Measurements from ENCODE around the gene TCEA3. TPM values are rescaled to one million over a fixed set of nuclear protein-coding genes. Genes with fewer than 3 reads are reported as not detected.
"Not testable (repeated sequence)": the region's sequence is repeated elsewhere in the genome, so short reads cannot be mapped to it uniquely, and the experiment has no call there.

The TCEA3 gene
- total and polyA plus RNA-seq, 2 donors (not counting 3 experiments of a cell fraction or from before 2014, with no cell fraction given) = 1.5 to 3.7 TPM

DNA sequence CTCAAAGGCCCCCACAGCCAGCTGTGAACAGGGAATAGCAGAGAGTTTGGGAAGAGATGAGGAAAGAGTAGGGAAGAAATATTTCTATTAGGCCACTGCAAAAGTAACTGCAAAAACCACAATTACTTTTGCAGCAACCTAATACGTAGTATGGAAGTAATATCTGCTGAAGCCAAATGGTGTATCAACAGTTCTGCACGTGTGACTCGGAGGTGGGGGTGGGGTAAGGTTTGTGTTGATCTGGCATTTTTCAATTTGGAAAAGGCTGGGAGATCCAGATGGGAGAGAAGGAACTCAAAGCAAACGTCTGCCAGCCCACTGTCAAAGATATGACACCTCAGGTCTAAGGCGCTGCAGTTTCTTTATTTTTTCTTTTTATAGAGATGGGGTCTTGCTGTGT is 43.8 kb downstream of the TCEA3 start:
- dilution Hi-C loops (cut with MboI; ENCODE audit: extremely low pct_ligation_motif_present, low sequenced_read_pairs) (no loop called here), intact Hi-C loops (cut with micrococcal nuclease) (no loop called here)
- Histone ChIP-seq H3K9me1 (replicated peaks; ENCODE audit: control insufficient read depth, extremely low read depth, insufficient read depth, low read length) (no peaks in the 10 kb centered on the region), H3K27me3 (ENCODE audit: control insufficient read depth in 2 of 2, insufficient read depth in 2 of 2, low read length in 2 of 2) (no peaks in the 10 kb centered on the region), H4K20me1 (replicated peaks; ENCODE audit: control insufficient read depth, extremely low read depth, insufficient read depth, low read length) (no peaks in the 10 kb centered on the region), H3K4me2 (ENCODE audit: insufficient read depth, low read length) (no peak overlapping the region), H2AFZ (ENCODE audit: low read depth, low read length) (no peak overlapping the region), H3K4me3 (replicated peaks in 1 of 3; ENCODE audit: insufficient read depth in 1 of 3, low read depth in 1 of 3, low read length in 3 of 3) (no peak overlapping the region), H3K4me1 (ENCODE audit: control insufficient read depth, extremely low read depth, insufficient read depth, low read length) (peaks cover 30% of the 10 kb centered on the region), H3K9ac (replicated peaks; ENCODE audit: extremely low read depth, insufficient read depth, low read length) (no peak overlapping the region), H3K79me2 (ENCODE audit: control insufficient read depth, insufficient read depth, low read length) (no peaks in the 10 kb centered on the region), H3K27ac (ENCODE audit: insufficient read depth, low read depth, low read length) (no peak overlapping the region), H3K36me3 (ENCODE audit: control insufficient read depth in 2 of 2, extremely low read depth in 1 of 2, insufficient read depth in 2 of 2, low read length in 2 of 2) (no peaks in the 10 kb centered on the region), H3K9me3 (replicated peaks; ENCODE audit: control insufficient read depth, insufficient read depth, low read length) (no peaks in the 10 kb centered on the region)
- DNase-seq (ENCODE audit: low read depth, low spot score) (no peak), FAIRE-seq (no peak)
- TF ChIP-seq POLR2AphosphoS5 (IDR thresholded peaks at IDR 0.05; ENCODE audit: insufficient read depth, low read depth, low read length) = no peak
- TF ChIP-seq EZH2 (IDR thresholded peaks at IDR 0.05; ENCODE audit: borderline replicate concordance, low read depth, low read length, severe bottlenecking) = no peak
- no peak for TF ChIP-seq FOS (IDR thresholded peaks at IDR 0.05; ENCODE audit: borderline replicate concordance, insufficient read depth, low read length)
- TF ChIP-seq, protein P1, sequence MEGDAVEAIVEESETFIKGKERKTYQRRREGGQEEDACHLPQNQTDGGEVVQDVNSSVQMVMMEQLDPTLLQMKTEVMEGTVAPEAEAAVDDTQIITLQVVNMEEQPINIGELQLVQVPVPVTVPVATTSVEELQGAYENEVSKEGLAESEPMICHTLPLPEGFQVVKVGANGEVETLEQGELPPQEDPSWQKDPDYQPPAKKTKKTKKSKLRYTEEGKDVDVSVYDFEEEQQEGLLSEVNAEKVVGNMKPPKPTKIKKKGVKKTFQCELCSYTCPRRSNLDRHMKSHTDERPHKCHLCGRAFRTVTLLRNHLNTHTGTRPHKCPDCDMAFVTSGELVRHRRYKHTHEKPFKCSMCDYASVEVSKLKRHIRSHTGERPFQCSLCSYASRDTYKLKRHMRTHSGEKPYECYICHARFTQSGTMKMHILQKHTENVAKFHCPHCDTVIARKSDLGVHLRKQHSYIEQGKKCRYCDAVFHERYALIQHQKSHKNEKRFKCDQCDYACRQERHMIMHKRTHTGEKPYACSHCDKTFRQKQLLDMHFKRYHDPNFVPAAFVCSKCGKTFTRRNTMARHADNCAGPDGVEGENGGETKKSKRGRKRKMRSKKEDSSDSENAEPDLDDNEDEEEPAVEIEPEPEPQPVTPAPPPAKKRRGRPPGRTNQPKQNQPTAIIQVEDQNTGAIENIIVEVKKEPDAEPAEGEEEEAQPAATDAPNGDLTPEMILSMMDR (IDR thresholded peaks at IDR 0.05; ENCODE audit: extremely low read depth in 1 of 2, insufficient read depth in 1 of 2, low read depth in 1 of 2, low read length in 2 of 2) = no peak
- TF ChIP-seq JUN (IDR thresholded peaks at IDR 0.05; ENCODE audit: borderline replicate concordance, insufficient read depth, insufficient read length, low read depth) = no peak
- TF ChIP-seq, protein P2, sequence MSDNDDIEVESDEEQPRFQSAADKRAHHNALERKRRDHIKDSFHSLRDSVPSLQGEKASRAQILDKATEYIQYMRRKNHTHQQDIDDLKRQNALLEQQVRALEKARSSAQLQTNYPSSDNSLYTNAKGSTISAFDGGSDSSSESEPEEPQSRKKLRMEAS (IDR thresholded peaks at IDR 0.05; ENCODE audit: insufficient read depth, insufficient read length) = no peak
- TF ChIP-seq MYC (IDR thresholded peaks at IDR 0.05; ENCODE audit: low read depth, low read length) = no peak
- TF ChIP-seq GATA2 (IDR thresholded peaks at IDR 0.05; ENCODE audit: insufficient read depth, insufficient read length, low read depth, low read length) = no peak
- no peak for TF ChIP-seq POLR2A (IDR thresholded peaks at IDR 0.05; ENCODE audit: low read depth, low read length)
- POLR2A ChIA-PET = no interaction called here
- no TSS peak for BruUV-seq (replicated peaks)
- CTCF ChIA-PET = no interaction called here

DNA sequence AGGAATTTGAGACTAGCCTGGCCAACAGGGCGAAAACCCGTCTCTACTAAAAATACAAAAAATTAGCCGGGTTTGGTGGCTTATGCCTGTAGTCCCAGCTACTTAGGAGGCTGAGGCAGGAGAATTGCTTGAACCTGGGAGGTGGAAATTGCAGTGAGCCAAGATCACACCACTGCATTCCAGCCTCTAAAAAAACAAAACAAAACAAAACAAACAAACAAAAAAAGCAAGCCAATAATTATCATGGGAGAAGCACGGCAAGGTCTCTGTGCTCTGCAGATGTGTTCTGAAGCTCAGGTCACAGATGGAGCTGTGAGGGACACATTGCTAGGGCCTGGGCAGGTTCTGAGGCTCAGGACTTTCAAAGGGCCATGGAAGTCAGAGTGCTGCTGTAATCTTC is 44.3 kb downstream of the TCEA3 start:
- CTCF ChIA-PET; FAIRE-seq; BruUV-seq (replicated peaks); intact Hi-C loops (cut with micrococcal nuclease); H3K4me3 ChIP-seq (replicated peaks in 1 of 3; ENCODE audit: insufficient read depth in 1 of 3, low read depth in 1 of 3, low read length in 3 of 3); DNase-seq (ENCODE audit: low read depth, low spot score); H3K79me2 ChIP-seq (ENCODE audit: control insufficient read depth, insufficient read depth, low read length); POLR2A ChIA-PET; H3K27ac ChIP-seq (ENCODE audit: insufficient read depth, low read depth, low read length); H3K4me2 ChIP-seq (ENCODE audit: insufficient read depth, low read length); H3K36me3 ChIP-seq (ENCODE audit: control insufficient read depth in 2 of 2, extremely low read depth in 1 of 2, insufficient read depth in 2 of 2, low read length in 2 of 2); dilution Hi-C loops (cut with MboI; ENCODE audit: extremely low pct_ligation_motif_present, low sequenced_read_pairs); H2AFZ ChIP-seq (ENCODE audit: low read depth, low read length); H3K9me3 ChIP-seq (replicated peaks; ENCODE audit: control insufficient read depth, insufficient read depth, low read length); H3K9ac ChIP-seq (replicated peaks; ENCODE audit: extremely low read depth, insufficient read depth, low read length); H3K9me1 ChIP-seq (replicated peaks; ENCODE audit: control insufficient read depth, extremely low read depth, insufficient read depth, low read length); H3K27me3 ChIP-seq (ENCODE audit: control insufficient read depth in 2 of 2, insufficient read depth in 2 of 2, low read length in 2 of 2); H4K20me1 ChIP-seq (replicated peaks; ENCODE audit: control insufficient read depth, extremely low read depth, insufficient read depth, low read length): not testable (repeated sequence)
- peaks cover 27% of the 10 kb centered on the region for H3K4me1 ChIP-seq (ENCODE audit: control insufficient read depth, extremely low read depth, insufficient read depth, low read length)
